Measurements from ENCODE around the gene PSMB3. TPM values are rescaled to one million over a fixed set of nuclear protein-coding genes. Genes with fewer than 3 reads are reported as not detected.

Gene PSMB3
- total RNA-seq, 3 donors from 2014 or later (not counting 1 experiment from before 2014, with no cell fraction given): 102 to 129 (median 118) TPM

GRCh38 chr17:38741921-38742410 is 10.6 kb upstream of the PSMB3 start:
- DNase-seq (no peak), ATAC-seq (no peak)
- H3K4me3 Mint-ChIP-seq: no peak overlapping the region
- intact Hi-C loops (cut with micrococcal nuclease): no loop called here
- H3K4me1 ChIP-seq (ENCODE audit: control insufficient read depth, insufficient read depth, low read length): peaks cover 7% of the 10 kb centered on the region
- peaks cover 0 to 6% of the 10 kb centered on the region in 2 donors for H3K4me1 Mint-ChIP-seq
- peaks cover 13% of the 10 kb centered on the region for H3K27me3 ChIP-seq (ENCODE audit: control insufficient read depth, insufficient read depth, low read length)
- no peak for TF ChIP-seq CTCF (IDR thresholded peaks at IDR 0.05)
- H3K36me3 Mint-ChIP-seq: no peaks in the 10 kb centered on the region
- H3K36me3 ChIP-seq (ENCODE audit: control insufficient read depth, insufficient read depth, low read length): no peaks in the 10 kb centered on the region
- H3K27ac ChIP-seq (ENCODE audit: low read length): no peak overlapping the region
- peaks cover 25 to 26% of the 10 kb centered on the region in 2 donors for H3K27me3 Mint-ChIP-seq (ENCODE audit: low read depth in 2 of 2)
- no peak overlapping the region for H3K4me3 ChIP-seq (ENCODE audit: low read length)
- no peaks in the 10 kb centered on the region for H3K9me3 ChIP-seq (ENCODE audit: control insufficient read depth, insufficient read depth, low read length)
- 60% methylated on average over 7 of the region's 7 CpGs for WGBS (ENCODE audit: insufficient coverage)
- H3K27ac Mint-ChIP-seq: no peak overlapping the region
- H3K9me3 Mint-ChIP-seq: no peaks in the 10 kb centered on the region

- intact Hi-C loops (cut with micrococcal nuclease): no loop called here
- no peaks in the 10 kb centered on the region for H3K9me3 Mint-ChIP-seq
- H3K4me3 Mint-ChIP-seq: no peak overlapping the region
- Histone ChIP-seq H3K36me3 (ENCODE audit: control insufficient read depth, insufficient read depth, low read length) (no peaks in the 10 kb centered on the region), H3K4me3 (ENCODE audit: low read length) (no peak overlapping the region), H3K9me3 (ENCODE audit: control insufficient read depth, insufficient read depth, low read length) (no peaks in the 10 kb centered on the region), H3K27me3 (ENCODE audit: control insufficient read depth, insufficient read depth, low read length) (peaks cover 18% of the 10 kb centered on the region), H3K4me1 (ENCODE audit: control insufficient read depth, insufficient read depth, low read length) (peaks cover 14% of the 10 kb centered on the region), H3K27ac (ENCODE audit: low read length) (no peak overlapping the region)
- TF ChIP-seq CTCF (IDR thresholded peaks at IDR 0.05): no peak
- H3K27ac Mint-ChIP-seq: no peak overlapping the region
- no peaks in the 10 kb centered on the region for H3K36me3 Mint-ChIP-seq
- H3K27me3 Mint-ChIP-seq (ENCODE audit: low read depth in 2 of 2): peaks cover 27% of the 10 kb centered on the region in 2 donors
- no peak for DNase-seq
- ATAC-seq: no peak
- 74% methylated on average over 22 of the region's 22 CpGs for WGBS (ENCODE audit: insufficient coverage)
- H3K4me1 Mint-ChIP-seq: peaks cover 2 to 9% of the 10 kb centered on the region in 2 donors
Observed at GRCh38 chr17:38742411-38743308, 9.9 kb upstream of the PSMB3 start.

GRCh38 chr17:38743556-38744171 is 8.9 kb upstream of the PSMB3 start:
- H3K4me3 ChIP-seq (ENCODE audit: low read length): no peak overlapping the region
- intact Hi-C loops (cut with micrococcal nuclease): no loop called here

More at GRCh38 chr17:38743556-38744171, 8.9 kb upstream of the PSMB3 start:
- Histone ChIP-seq H3K9me3 (ENCODE audit: control insufficient read depth, insufficient read depth, low read length) (no peaks in the 10 kb centered on the region), H3K4me1 (ENCODE audit: control insufficient read depth, insufficient read depth, low read length) (peaks cover 23% of the 10 kb centered on the region), H3K27me3 (ENCODE audit: control insufficient read depth, insufficient read depth, low read length) (peaks cover 26% of the 10 kb centered on the region), H3K27ac (ENCODE audit: low read length) (no peak overlapping the region), H3K36me3 (ENCODE audit: control insufficient read depth, insufficient read depth, low read length) (no peaks in the 10 kb centered on the region)
- 84% methylated on average over 2 of the region's 4 CpGs for WGBS (ENCODE audit: insufficient coverage)
- Mint-ChIP-seq H3K4me1 (peaks cover 4 to 12% of the 10 kb centered on the region in 2 donors), H3K9me3 (no peaks in the 10 kb centered on the region), H3K4me3 (no peak overlapping the region), H3K27me3 (ENCODE audit: low read depth in 2 of 2) (peaks cover 27 to 30% of the 10 kb centered on the region in 2 donors), H3K36me3 (no peaks in the 10 kb centered on the region), H3K27ac (no peak overlapping the region)
- no peak for TF ChIP-seq CTCF (IDR thresholded peaks at IDR 0.05)
- ATAC-seq (no peak), DNase-seq (no peak)

All from natural killer cell (primary cell).